HG03280 (cell line): ENCODE results near the gene PSMB1.
"Not testable (repeated sequence)": the region's sequence is repeated elsewhere in the genome, so short reads cannot be mapped to it uniquely, and the experiment has no call there.

ENCODE experiments used
- ATAC-seq: cut with Tn5 transposase; IDR thresholded peaks from one replicate; pipeline ENCODE4 v1.9.1; 2021; ENCODE audit warnings: mild to moderate bottlenecking, moderate library complexity; ENCODE audit not compliant: unreplicated experiment

The PSMB1 gene

DNA sequence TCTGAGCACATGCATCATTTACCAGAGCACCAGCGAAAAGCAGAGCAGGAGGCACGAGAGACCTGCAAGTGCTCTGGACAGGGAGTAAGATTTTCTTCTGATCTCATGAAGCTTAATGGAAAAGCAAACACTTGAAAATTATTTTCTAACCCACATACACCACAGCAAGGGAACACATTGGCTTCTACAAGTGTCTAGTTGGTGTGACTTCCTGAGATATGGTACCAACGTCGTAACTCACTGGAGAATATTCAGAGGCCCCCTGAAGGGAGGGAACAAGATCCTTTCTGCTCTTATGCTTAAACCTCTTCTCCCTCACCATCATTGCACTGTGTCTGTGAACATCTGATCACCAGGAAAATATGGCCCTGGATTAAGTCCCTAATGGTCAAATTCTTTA is 48.6 kb downstream of the PSMB1 start:
- ATAC-seq, result no peak

DNA sequence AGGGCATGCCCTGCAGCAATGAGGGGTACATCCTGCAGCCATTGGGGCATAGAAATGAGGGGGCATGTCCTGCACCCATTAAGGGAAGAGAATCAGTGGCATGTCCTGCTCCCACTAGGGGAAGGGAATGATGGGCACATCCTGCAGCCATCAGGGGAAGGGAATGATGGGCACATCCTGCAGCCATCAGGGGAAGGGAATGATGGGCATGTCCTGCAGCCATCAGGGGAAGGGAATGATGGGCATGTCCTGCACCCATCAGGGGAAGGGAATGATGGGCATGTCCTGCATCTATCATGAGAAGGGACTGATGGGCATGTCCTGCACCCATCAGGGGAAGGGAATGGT is 49.7 kb downstream of the PSMB1 start:
- ATAC-seq, result no peak

DNA sequence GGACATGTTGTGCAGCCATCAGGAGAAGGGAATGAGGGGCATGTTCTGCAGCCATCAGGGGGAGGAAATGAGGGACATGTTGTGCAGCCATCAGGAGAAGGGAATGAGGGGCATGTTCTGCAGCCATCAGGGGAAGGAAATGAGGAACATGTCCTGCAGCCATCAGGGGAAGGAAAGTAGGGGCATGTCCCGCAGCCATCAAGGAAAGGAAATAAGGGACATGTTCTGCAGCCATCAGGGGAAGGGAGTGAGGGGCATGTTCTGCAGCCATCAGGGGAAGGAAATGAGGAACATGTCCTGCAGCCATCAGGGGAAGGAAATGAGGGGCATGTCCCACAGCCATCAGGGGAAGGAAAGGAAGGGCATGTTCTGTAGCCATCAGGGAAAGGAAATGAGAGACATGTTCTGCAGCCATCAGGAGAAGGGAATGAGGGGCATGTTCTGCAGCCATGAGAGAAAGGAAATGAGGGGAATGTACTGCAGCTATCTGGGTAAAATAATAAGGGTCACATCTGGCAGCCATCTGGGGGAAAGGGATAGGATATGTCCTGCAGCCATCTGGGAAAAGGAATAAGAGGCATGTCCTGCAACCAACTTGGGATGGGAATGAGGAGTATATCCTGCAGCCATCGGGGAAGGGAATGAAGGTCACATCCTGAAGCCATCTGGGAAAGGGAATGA is 50.2 kb downstream of the PSMB1 start:
- ATAC-seq, result not testable (repeated sequence)

DNA sequence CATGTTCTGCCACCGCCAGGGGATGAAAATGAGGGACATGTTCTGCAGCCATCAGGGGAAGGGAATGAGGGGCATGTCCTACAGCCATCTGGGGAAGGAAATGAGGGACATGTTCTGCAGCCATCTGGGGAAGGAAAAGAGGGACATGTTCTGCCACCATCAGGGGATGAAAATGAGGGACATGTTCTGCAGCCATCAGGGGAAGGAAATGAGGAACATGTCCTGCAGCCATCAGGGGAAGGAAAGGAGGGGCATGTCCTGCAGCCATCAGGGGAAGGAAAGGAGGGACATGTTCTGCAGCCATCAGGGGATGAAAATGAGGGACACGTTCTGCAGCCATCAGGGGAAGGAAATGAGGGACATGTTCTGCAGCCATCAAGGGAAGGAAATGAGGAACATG is 50.8 kb downstream of the PSMB1 start:
- not testable (repeated sequence) for ATAC-seq

DNA sequence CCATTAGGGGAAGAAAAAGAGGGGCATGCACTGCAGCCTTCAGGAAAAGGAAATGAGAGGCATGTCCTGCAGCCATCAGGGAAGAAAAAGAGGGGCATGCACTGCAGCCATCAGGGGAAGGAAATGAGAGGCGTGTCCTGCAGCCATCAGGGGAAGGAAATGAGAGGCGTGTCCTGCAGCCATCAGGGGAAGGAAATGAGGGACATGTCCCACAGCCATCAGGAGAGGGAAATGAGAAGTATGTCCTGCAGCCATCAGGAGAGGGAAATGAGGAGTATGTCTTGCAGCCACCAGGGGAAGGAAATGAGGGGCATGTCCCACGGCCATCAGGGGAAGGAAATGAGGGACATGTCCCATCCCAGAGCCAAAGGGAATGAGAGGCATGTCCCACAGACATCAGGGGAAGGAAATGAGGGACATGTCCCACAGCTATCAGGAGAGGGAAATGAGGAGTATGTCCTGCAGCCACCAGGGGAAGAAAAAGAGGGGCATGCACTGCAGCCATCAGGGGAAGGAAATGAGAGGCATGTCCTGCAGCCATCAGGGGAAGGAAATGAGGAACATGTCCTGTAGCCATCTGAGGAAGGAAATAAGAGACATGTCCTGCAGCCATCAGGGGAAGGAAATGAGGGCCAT is 52.0 kb downstream of the PSMB1 start:
- ATAC-seq, result no peak

DNA sequence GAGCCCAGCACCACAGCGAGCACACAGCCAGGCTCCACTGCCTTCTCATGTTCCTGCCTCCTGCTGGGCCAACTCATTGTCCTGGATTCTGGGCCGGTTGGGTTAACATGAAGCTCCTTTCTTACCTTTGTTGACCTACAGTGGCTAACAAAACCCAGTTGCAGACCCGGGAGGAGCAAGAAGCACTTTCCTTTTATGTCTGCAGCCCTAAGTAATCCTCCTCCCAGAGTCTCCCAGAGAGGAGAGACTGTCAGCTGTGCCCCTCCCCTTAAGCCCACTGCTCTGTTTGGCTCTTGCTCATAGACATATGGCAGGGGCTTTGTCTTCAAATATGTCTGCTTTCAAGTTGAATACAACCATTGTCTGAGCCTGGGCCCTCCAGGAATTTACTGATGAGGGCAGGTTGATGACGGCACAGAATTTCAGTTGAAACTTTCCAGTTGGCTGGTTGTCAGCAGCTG is 55.2 kb downstream of the PSMB1 start:
- no peak for ATAC-seq

DNA sequence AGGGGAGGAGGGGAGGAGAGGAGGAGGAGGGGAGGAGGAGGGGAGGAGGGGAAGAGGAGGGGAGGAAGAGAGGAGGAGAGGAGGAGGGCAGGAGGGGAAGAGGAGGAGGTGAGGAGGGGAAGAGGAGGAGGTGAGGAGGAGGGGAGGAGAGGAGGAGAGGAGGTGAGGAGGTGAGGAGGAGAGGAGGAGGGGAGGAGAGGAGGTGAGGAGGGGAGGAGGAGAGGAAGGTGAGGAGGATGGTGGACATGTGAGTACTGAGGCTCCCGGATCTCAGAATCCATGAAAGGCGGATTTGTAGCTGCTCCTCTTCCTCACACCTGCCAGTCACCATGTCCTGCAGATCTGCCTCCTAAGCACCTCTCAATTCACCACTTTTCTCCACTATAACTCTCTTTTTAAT is 59.8 kb downstream of the PSMB1 start:
- no peak for ATAC-seq

DNA sequence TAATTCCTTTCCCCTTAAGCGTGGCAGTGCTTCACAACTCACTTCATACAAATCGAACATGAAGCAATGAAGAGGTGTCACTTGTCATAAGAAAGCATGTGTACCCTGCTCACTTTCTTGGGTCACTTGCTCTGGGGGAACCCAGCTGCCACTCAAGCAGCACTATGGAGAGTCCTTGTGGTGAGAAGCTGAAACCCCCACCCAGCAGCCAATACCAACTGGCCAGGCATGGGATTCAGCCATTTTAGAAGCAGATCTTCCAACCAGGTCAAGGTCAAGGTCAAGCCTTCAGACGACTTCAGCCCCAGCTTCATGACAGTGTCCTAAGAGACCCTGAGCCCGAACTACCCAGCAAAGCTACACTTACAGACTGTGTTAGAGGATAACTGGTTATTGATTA is 62.8 kb downstream of the PSMB1 start:
- ATAC-seq, result no peak

DNA sequence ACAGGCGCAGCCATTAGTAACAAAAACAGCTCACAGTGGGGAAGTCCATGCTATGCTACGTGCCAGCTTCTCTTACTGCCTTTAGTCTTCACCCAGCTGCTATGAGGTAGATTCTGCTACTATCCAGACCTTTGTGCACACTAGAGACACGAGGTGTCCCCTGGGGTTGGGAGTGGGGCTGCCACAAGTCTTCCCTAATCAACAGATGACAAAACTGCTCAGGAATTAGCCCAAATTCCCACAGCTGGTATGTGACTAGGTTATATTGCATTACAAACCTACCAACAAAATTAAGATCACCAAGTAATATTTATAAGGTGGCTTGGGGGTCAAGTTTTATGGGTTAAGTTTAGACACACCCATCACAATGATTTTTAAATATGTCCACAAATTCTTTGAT is 63.3 kb downstream of the PSMB1 start:
- no peak for ATAC-seq

DNA sequence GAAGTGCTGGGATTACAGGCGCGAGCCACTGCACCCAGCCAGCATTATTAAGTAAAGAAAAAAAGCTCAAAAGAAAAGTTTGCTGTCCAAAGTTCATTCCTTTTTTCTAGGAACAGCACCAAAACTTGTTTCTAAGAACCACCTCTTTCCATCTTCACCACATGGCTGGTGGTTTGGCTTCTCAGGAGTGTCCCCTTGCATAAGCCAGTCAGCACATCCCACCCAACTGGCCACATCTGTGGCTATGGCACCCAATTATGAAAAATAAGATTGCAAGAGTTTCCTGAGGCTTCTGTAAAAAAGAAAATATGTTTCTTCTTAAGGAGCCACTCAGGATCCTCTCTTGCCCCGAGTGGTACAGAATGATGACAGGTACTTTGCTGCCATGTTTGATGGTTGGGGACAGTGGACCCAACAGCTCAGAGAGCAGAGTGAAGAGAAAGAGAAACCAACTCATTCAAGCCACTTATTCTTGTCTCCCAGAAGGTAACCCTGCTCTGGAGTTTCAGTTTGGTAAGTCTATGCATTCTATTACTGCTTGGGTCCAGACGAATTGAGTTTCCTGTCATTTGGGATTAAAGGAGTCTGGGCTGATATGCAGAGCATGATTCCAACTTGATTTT is 65.3 kb downstream of the PSMB1 start:
- no peak for ATAC-seq

DNA sequence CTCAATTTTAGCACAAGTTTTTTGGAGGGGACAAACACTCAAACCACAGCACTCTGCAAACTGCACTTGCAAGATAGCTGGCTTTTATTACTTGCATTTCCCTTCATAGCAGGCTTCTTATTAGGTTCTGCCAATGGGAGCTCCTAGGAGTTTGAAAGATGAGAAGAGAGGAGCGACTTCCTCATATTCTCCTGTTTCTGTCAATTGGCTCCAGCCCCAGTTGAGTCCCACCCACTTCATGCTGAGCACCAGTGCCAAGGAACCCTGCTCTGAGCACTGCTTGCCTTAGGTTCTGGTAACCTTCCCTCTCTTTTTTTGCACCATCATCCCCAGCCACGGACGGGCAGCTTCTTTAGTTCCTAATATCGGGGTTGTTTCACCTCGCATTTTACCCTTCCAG is 67.9 kb downstream of the PSMB1 start:
- ATAC-seq, result no peak
